ENCODE measurements around the gene CCR7. TPM values are rescaled to one million over a fixed set of nuclear protein-coding genes. Genes with fewer than 3 reads are reported as not detected.
A peak's percentile ranks its signal among the peaks of the same experiment; 100 is the strongest.

The CCR7 gene
- polyA plus RNA-seq, 1 of the 3 experiments (the other 2 are of a cell fraction), result not detected

DNA sequence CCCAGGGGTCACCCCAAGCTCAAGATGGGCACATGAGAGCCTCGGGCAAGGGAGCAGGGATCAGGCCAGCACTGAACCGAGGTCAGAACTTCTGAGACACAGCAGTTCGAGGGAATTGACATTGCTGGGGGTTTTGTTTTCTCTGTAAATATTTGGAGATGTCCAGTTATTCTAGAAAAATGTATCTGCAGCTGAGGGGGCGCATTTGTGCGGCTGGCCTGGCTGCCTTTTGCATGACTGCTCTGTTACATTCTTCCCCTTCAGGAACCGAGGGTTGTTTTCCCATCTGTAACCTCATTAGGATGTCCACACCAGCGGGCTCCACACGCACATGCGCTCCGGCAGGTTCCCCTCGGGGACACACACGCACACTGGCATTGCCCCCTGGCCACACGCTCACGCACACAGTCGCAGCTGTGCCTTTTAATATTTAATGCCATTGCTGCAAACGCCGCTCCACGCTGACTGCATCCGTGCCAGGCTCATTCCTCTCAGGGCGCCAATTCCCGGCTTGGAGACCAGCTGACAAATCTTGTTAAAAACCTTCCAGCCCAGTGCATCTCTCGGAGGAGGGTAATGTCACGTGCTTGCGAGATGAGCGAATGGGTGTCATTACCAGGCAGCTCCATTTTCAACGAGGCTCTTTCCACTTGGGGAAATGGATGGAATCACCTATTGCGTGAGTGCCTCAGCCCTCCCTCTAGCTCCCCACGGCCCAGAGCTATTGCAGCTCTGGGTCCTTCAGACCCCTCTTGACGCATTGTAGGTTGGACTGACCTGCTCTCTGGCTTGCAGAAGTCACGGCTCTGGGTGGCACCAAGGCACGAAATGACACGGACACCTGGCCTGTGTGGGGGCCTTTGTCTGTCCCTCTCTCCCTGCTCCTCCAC lies 13.1 kb downstream of the CCR7 start:
- H3K9ac ChIP-seq, result peak overlapping the region; percentile 38; the same call in 1 of the 2 replicates
- no peaks in the 10 kb centered on the region for H3K9me2 ChIP-seq
- no peak for TF ChIP-seq SMC3 (IDR thresholded peaks at IDR 0.05; ENCODE audit: low read depth, low read length)
- no peak for TF ChIP-seq POLR2AphosphoS5 (IDR thresholded peaks at IDR 0.05; ENCODE audit: low read depth, low read length)
- TF ChIP-seq, protein P1, sequence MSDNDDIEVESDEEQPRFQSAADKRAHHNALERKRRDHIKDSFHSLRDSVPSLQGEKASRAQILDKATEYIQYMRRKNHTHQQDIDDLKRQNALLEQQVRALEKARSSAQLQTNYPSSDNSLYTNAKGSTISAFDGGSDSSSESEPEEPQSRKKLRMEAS (IDR thresholded peaks at IDR 0.05; ENCODE audit: low read depth), result no peak
- 0 out of 4 replicates have a peak, but pooled peaks of 1 of the 2 experiments have one; percentile 10 for TF ChIP-seq EP300 (IDR thresholded peaks at IDR 0.05; ENCODE audit: borderline replicate concordance in 1 of 2, low read depth in 1 of 2, low read length in 1 of 2)
- TF ChIP-seq, protein P2, sequence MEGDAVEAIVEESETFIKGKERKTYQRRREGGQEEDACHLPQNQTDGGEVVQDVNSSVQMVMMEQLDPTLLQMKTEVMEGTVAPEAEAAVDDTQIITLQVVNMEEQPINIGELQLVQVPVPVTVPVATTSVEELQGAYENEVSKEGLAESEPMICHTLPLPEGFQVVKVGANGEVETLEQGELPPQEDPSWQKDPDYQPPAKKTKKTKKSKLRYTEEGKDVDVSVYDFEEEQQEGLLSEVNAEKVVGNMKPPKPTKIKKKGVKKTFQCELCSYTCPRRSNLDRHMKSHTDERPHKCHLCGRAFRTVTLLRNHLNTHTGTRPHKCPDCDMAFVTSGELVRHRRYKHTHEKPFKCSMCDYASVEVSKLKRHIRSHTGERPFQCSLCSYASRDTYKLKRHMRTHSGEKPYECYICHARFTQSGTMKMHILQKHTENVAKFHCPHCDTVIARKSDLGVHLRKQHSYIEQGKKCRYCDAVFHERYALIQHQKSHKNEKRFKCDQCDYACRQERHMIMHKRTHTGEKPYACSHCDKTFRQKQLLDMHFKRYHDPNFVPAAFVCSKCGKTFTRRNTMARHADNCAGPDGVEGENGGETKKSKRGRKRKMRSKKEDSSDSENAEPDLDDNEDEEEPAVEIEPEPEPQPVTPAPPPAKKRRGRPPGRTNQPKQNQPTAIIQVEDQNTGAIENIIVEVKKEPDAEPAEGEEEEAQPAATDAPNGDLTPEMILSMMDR (IDR thresholded peaks at IDR 0.05), result no peak
- TF ChIP-seq TCF12 (IDR thresholded peaks at IDR 0.05), result peak; percentile 34; the same call in 1 of the 2 replicates
- TF ChIP-seq MEF2A (IDR thresholded peaks at IDR 0.05; ENCODE audit: borderline replicate concordance, low read depth), result no peak
- no peak for TF ChIP-seq FOXJ3 (CRISPR knock-in tag; IDR thresholded peaks at IDR 0.05)
- TF ChIP-seq RCOR1 (IDR thresholded peaks at IDR 0.05; ENCODE audit: low read length), result no peak
- no peak for TF ChIP-seq NRF1 (IDR thresholded peaks at IDR 0.05; ENCODE audit: low read depth, low read length)
- TF ChIP-seq SIN3A (IDR thresholded peaks at IDR 0.05; ENCODE audit: borderline replicate concordance, low read depth, low read length), result no peak
- no peak for TF ChIP-seq JUND (IDR thresholded peaks at IDR 0.05)
- TF ChIP-seq PBX3 (IDR thresholded peaks at IDR 0.05), result no peak
- 66% methylated on average over 31 of the region's 32 CpGs for WGBS (ENCODE audit: low lambda C conversion rate)
- no peaks in the 10 kb centered on the region for H3K36me3 ChIP-seq (replicated peaks in 1 of 2; ENCODE audit: control insufficient read depth in 1 of 2, insufficient read depth in 2 of 2, low read length in 1 of 2)
- ChIA-PET POLR2A (interaction anchor here (1.4 kb wide), 1 partner anchor 9 kb away, joined by 4 read pairs; no protein-coding TSS in a partner anchor), CTCF (interaction anchor here (0.9 to 16.9 kb wide), 7 partner anchors 7 to 1137 kb away, joined by 3 to 381 read pairs (median 71); partner anchors contain the start of genes GJD3 and IGFBP4)
- H3K9me3 ChIP-seq, result no peaks in the 10 kb centered on the region
- peak overlapping the region; percentile 55 to 83; a peak in 3 of 4 replicates for H3K27ac ChIP-seq (ENCODE audit: low read depth in 2 of 2, low read length in 1 of 2)
- peaks cover 15 to 77% of the 10 kb centered on the region in 2 experiments; a peak in 3 of 4 replicates for H3K4me1 ChIP-seq (ENCODE audit: control insufficient read depth in 1 of 2, insufficient read depth in 2 of 2, low read depth in 1 of 2, low read length in 1 of 2)
- no peak for DNase-seq
- H3K4me2 ChIP-seq, result peak overlapping the region; percentile 44
- no peaks in the 10 kb centered on the region for H3K79me2 ChIP-seq (ENCODE audit: insufficient read depth)
- no peaks in the 10 kb centered on the region for H3K27me3 ChIP-seq (ENCODE audit: insufficient read depth)
- H4K20me1 ChIP-seq (ENCODE audit: insufficient read depth), result no peaks in the 10 kb centered on the region
- H3F3A ChIP-seq (replicated peaks; ENCODE audit: insufficient read depth), result peaks cover 17% of the 10 kb centered on the region
- no peak overlapping the region for H2AFZ ChIP-seq (ENCODE audit: low read depth)
- no peak overlapping the region for H3K4me3 ChIP-seq (ENCODE audit: low read depth in 2 of 2, low read length in 1 of 2)

Measured in SK-N-SH (cell line).